Right atrium auricular region (tissue), 2 donors: ENCODE data around the gene SIGLECL1. TPM values are rescaled to one million over a fixed set of nuclear protein-coding genes. Genes with fewer than 3 reads are reported as not detected.

Experiments
- DNase-seq: peaks from one replicate; pipeline ENCODE4 v3.0.0-alpha.2; 2019; ENCODE audit warnings: low spot score
- H3K27ac ChIP-seq, 2 donors: fragments of 200-600 bp; sonication (generic); 1 replicate in 1 of 2; 2 replicates in 1 of 2; pipeline ENCODE4 v1.5.1; 2016 to 2019
- H3K27me3 ChIP-seq, 2 donors: fragments of 200-600 bp; sonication (generic); one replicate each; pipeline versions ENCODE4 v1.5.1 to v1.6.0; 2017 to 2019
- H3K36me3 ChIP-seq: fragments of 200-600 bp; sonication (generic); one replicate; pipeline ENCODE4 v1.5.1; 2016
- H3K4me1 ChIP-seq, 2 donors: fragments of 200-600 bp; sonication (generic); one replicate each; pipeline versions ENCODE4 v1.5.1 to v1.6.0; 2017 to 2019
- H3K4me3 ChIP-seq, 2 donors: fragments of 200-600 bp; sonication (generic); 1 replicate in 1 of 2; 2 replicates in 1 of 2; pipeline ENCODE4 v1.5.1; 2017 to 2019; ENCODE audit warnings: mild to moderate bottlenecking in 1 of 2, moderate library complexity in 1 of 2
- H3K9me3 ChIP-seq, 2 donors: fragments of 200-600 bp; sonication (generic); one replicate each; pipeline ENCODE4 v1.5.1; 2019
- CTCF ChIP-seq, 2 donors: fragments of 200-600 bp; sonication (generic); IDR thresholded peaks; one replicate each; pipeline ENCODE4 v1.5.1; 2019; ENCODE audit warnings: antibody characterized with exemption in 2 of 2
- total RNA-seq, 2 donors: library from RNA; depleted of rRNA; stranded (reverse); fragments of >200 nt; gene quantifications; one replicate each; pipeline ENCODE4 v1.1.0, GENCODE V29; 2016

SIGLECL1 gene
- total RNA-seq, 2 donors from 2014 or later, result not detected

- no peak for DNase-seq
- Histone ChIP-seq H3K9me3 (no peaks in the 10 kb centered on the region), H3K27ac (no peak overlapping the region), H3K36me3 (no peaks in the 10 kb centered on the region), H3K4me1 (no peaks in the 10 kb centered on the region), H3K4me3 (no peak overlapping the region), H3K27me3 (no peaks in the 10 kb centered on the region)
- TF ChIP-seq CTCF (IDR thresholded peaks at IDR 0.05), result no peak
Observed at GRCh38 chr19:51263808-51264207, 12.9 kb downstream of the SIGLECL1 start.

GRCh38 chr19:51271067-51271466 is 20.2 kb downstream of the SIGLECL1 start:
- H3K4me3 ChIP-seq, result no peak overlapping the region
- peak; percentile 59 for DNase-seq
- no peaks in the 10 kb centered on the region for H3K4me1 ChIP-seq
- no peaks in the 10 kb centered on the region for H3K36me3 ChIP-seq
- no peak overlapping the region for H3K27ac ChIP-seq
- no peaks in the 10 kb centered on the region for H3K9me3 ChIP-seq
- TF ChIP-seq CTCF (IDR thresholded peaks at IDR 0.05), result no peak
- no peaks in the 10 kb centered on the region for H3K27me3 ChIP-seq

- TF ChIP-seq CTCF (IDR thresholded peaks at IDR 0.05), result no peak
- Histone ChIP-seq H3K27me3 (no peaks in the 10 kb centered on the region), H3K9me3 (no peaks in the 10 kb centered on the region), H3K36me3 (no peaks in the 10 kb centered on the region), H3K4me1 (no peaks in the 10 kb centered on the region), H3K27ac (no peak overlapping the region), H3K4me3 (no peak overlapping the region)
- peak; percentile 21 for DNase-seq
Observed at GRCh38 chr19:51272183-51272810, 21.4 kb downstream of the SIGLECL1 start.

GRCh38 chr19:51274049-51274770 is 23.3 kb downstream of the SIGLECL1 start:
- H3K4me1 ChIP-seq, result no peaks in the 10 kb centered on the region
- no peaks in the 10 kb centered on the region for H3K27me3 ChIP-seq
- no peak for TF ChIP-seq CTCF (IDR thresholded peaks at IDR 0.05)
- H3K27ac ChIP-seq, result no peak overlapping the region
- DNase-seq, result no peak
- no peak overlapping the region for H3K4me3 ChIP-seq
- no peaks in the 10 kb centered on the region for H3K9me3 ChIP-seq
- H3K36me3 ChIP-seq, result no peaks in the 10 kb centered on the region

GRCh38 chr19:51277112-51277511 is 26.2 kb downstream of the SIGLECL1 start:
- Histone ChIP-seq H3K4me1 (no peaks in the 10 kb centered on the region), H3K4me3 (no peak overlapping the region), H3K27me3 (no peaks in the 10 kb centered on the region), H3K27ac (no peak overlapping the region), H3K36me3 (no peaks in the 10 kb centered on the region), H3K9me3 (no peaks in the 10 kb centered on the region)
- DNase-seq, result no peak
- no peak for TF ChIP-seq CTCF (IDR thresholded peaks at IDR 0.05)
